Fibroblast of mammary gland (primary cell): ENCODE results near the gene NAT9.

Experiments
- DNase-seq: peaks from one replicate; pipeline ENCODE4 v3.0.0-alpha.2; 2010; ENCODE audit warnings: low read depth
- H3K4me3 ChIP-seq: 2 replicates; pipeline ENCODE4 v1.5.1; 2011; ENCODE audit warnings: low read depth, mild to moderate bottlenecking, low read length, moderate library complexity; ENCODE audit not compliant: control insufficient read depth
- CTCF ChIP-seq: conservative IDR thresholded peaks from 2 replicates; pipeline ENCODE4 v1.5.1; 2011; ENCODE audit warnings: low read depth, low read length, inconsistent platforms; ENCODE audit not compliant: control insufficient read depth, insufficient read depth

NAT9 gene

GRCh38 chr17:74786431-74787055, 10.4 kb upstream of the NAT9 start:
- no peak overlapping the region for H3K4me3 ChIP-seq
- no peak for DNase-seq
- TF ChIP-seq CTCF, result no peak

- TF ChIP-seq CTCF, result no peak
- DNase-seq, result no peak
- H3K4me3 ChIP-seq, result no peak overlapping the region
Observed at GRCh38 chr17:74785981-74786360, 9.8 kb upstream of the NAT9 start.

- no peak for TF ChIP-seq CTCF
- H3K4me3 ChIP-seq, result no peak overlapping the region
- no peak for DNase-seq
Observed at GRCh38 chr17:74785096-74785980, 9.2 kb upstream of the NAT9 start.

GRCh38 chr17:74784125-74784810, 8.1 kb upstream of the NAT9 start:
- DNase-seq, result no peak
- no peak for TF ChIP-seq CTCF
- H3K4me3 ChIP-seq, result no peak overlapping the region

GRCh38 chr17:74782571-74782970, 6.4 kb upstream of the NAT9 start:
- no peak overlapping the region for H3K4me3 ChIP-seq
- DNase-seq, result no peak
- TF ChIP-seq CTCF, result no peak

GRCh38 chr17:74780443-74781238, 4.5 kb upstream of the NAT9 start:
- DNase-seq, result peak; percentile 12
- no peak overlapping the region for H3K4me3 ChIP-seq
- TF ChIP-seq CTCF, result peak; percentile 8
